HL-60 (cell line): ENCODE measurements around the gene TFCP2.

Source experiments
- POLR2AphosphoS5 ChIP-seq: IDR thresholded peaks from 2 replicates; pipeline ENCODE4 v1.6.1; 2012; ENCODE audit warnings: low read depth
- TF ChIP-seq, protein P1 (sequence below): IDR thresholded peaks from one replicate; pipeline ENCODE4 v1.5.1; 2011; ENCODE audit warnings: low read length, control low read depth, inconsistent platforms; ENCODE audit not compliant: insufficient read depth

DNA sequence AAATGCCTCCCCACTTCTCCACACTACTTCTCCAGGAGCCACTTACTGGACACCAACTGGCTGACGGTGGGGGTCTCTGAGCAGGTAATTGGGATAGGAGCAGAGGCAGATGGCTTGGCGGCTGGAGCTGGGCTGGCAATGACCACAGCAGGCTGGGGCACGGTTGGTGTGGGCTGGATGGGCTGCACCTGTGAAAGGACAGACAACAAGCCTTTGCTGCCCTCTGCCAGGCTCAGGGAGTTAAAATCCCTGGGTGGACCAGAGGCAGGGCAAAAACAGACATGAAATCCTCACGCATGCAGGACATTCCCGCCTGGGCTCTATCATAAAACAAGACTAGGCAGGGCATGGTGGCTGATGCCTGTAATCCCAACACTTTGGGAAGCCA is 19.3 kb upstream of the TFCP2 start:
- TF ChIP-seq, protein P1, sequence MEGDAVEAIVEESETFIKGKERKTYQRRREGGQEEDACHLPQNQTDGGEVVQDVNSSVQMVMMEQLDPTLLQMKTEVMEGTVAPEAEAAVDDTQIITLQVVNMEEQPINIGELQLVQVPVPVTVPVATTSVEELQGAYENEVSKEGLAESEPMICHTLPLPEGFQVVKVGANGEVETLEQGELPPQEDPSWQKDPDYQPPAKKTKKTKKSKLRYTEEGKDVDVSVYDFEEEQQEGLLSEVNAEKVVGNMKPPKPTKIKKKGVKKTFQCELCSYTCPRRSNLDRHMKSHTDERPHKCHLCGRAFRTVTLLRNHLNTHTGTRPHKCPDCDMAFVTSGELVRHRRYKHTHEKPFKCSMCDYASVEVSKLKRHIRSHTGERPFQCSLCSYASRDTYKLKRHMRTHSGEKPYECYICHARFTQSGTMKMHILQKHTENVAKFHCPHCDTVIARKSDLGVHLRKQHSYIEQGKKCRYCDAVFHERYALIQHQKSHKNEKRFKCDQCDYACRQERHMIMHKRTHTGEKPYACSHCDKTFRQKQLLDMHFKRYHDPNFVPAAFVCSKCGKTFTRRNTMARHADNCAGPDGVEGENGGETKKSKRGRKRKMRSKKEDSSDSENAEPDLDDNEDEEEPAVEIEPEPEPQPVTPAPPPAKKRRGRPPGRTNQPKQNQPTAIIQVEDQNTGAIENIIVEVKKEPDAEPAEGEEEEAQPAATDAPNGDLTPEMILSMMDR = no peak
- no peak for TF ChIP-seq POLR2AphosphoS5
